Smooth muscle cell (in vitro differentiated cells): ENCODE measurements around the gene SMYD3. TPM values are rescaled to one million over a fixed set of nuclear protein-coding genes. Genes with fewer than 3 reads are reported as not detected.

Source experiments
- DNase-seq: peaks from one replicate; lab custom pipeline; 2025; ENCODE audit not compliant: unreplicated experiment; lab: John Stamatoyannopoulos, UW
- H2AFZ ChIP-seq: fragments of 200-600 bp; sonication (generic); 2 replicates; pipeline ENCODE4 v1.6.0; 2016; ENCODE audit warnings: antibody characterized with exemption, low read depth, mild to moderate bottlenecking
- H3F3A ChIP-seq: fragments of 200-600 bp; sonication (generic); 2 replicates; pipeline ENCODE4 v1.6.0; 2017; ENCODE audit warnings: antibody characterized with exemption, low read depth
- H3K27ac ChIP-seq: fragments of 200-600 bp; sonication (generic); 2 replicates; pipeline ENCODE4 v1.5.1; 2016; ENCODE audit warnings: low read depth, mild to moderate bottlenecking
- H3K27me3 ChIP-seq: fragments of 200-600 bp; sonication (generic); 2 replicates; pipeline ENCODE4 v1.6.1; 2016; ENCODE audit warnings: low read depth, mild to moderate bottlenecking
- H3K36me3 ChIP-seq: fragments of 200-600 bp; sonication (generic); 2 replicates; pipeline ENCODE4 v1.5.1; 2016; ENCODE audit warnings: low read depth
- H3K4me1 ChIP-seq: fragments of 200-600 bp; sonication (generic); 2 replicates; pipeline ENCODE4 v1.5.1; 2016; ENCODE audit warnings: low read depth
- H3K4me2 ChIP-seq: fragments of 200-600 bp; sonication (generic); 2 replicates; pipeline ENCODE4 v1.6.0; 2016; ENCODE audit warnings: mild to moderate bottlenecking
- H3K4me3 ChIP-seq: fragments of 200-600 bp; sonication (generic); 2 replicates; pipeline ENCODE4 v1.5.1; 2016; ENCODE audit warnings: mild to moderate bottlenecking
- H3K79me2 ChIP-seq: fragments of 200-600 bp; sonication (generic); 2 replicates; pipeline ENCODE4 v1.6.0; 2016; ENCODE audit warnings: low read depth, mild to moderate bottlenecking
- H3K9ac ChIP-seq: fragments of 200-600 bp; sonication (generic); 2 replicates; pipeline ENCODE4 v1.6.0; 2016; ENCODE audit warnings: low read depth
- H3K9me3 ChIP-seq: fragments of 200-600 bp; sonication (generic); replicated peaks from 2 replicates; pipeline ENCODE4 v1.5.1; 2016; ENCODE audit warnings: low read depth
- H4K20me1 ChIP-seq: fragments of 200-600 bp; sonication (generic); 2 replicates; pipeline ENCODE4 v1.6.0; 2016; ENCODE audit warnings: low read depth
- CTCF ChIP-seq: fragments of 200-600 bp; sonication (generic); IDR thresholded peaks from 2 replicates; pipeline ENCODE4 v1.5.1; 2017; ENCODE audit warnings: borderline replicate concordance, mild to moderate bottlenecking, antibody characterized with exemption; ENCODE audit not compliant: insufficient read depth, poor library complexity, severe bottlenecking
- WGBS: methylation state at CpG from one replicate; pipeline ENCODE4 v1.1.7; 2016; ENCODE audit warnings: low lambda C conversion rate; 5-methylcytosine and 5-hydroxymethylcytosine counted together
- polyA plus RNA-seq: library from polyadenylated mRNA; unstranded; fragments of >200 nt; fragmentation: Nextera tagmentation; extraction: Ambion mirVana; gene quantifications from 2 replicates; pipeline ENCODE4 v1.2.1, GENCODE V29; 2016
- total RNA-seq: library from RNA; depleted of rRNA; stranded (reverse); fragments of >200 nt; gene quantifications from 2 replicates; pipeline ENCODE4 v1.2.3, GENCODE V29; 2014

SMYD3 gene
- total RNA-seq, result 162 and 198 TPM in 2 replicates
- polyA plus RNA-seq, result 246 and 301 TPM in 2 replicates

- peak; percentile 40 for DNase-seq
- peaks cover 4% of the 10 kb centered on the region for H3K4me1 ChIP-seq
- no peaks in the 10 kb centered on the region for H3K36me3 ChIP-seq
- no peaks in the 10 kb centered on the region for H3K27me3 ChIP-seq
- peak within 1 kb of the TSS; percentile 71 for H3K9ac ChIP-seq
- peak; percentile 6 for TF ChIP-seq CTCF
- peaks cover 4% of the 10 kb centered on the region for H3K79me2 ChIP-seq
- H3K4me2 ChIP-seq, result peak within 1 kb of the TSS; percentile 95
- WGBS, result 1% methylated on average over 48 of the region's 79 CpGs
- H3K4me3 ChIP-seq, result peak within 1 kb of the TSS; percentile 99
- H2AFZ ChIP-seq, result peak within 1 kb of the TSS; percentile 99
- no peak within 1 kb of the TSS for H3K27ac ChIP-seq
- H3K9me3 ChIP-seq, result no peaks in the 10 kb centered on the region
- no peaks in the 10 kb centered on the region for H4K20me1 ChIP-seq
- H3F3A ChIP-seq, result no peaks in the 10 kb centered on the region
Observed at GRCh38 chr1:246506674-246507481, at the start of gene SMYD3. Gene SMYD3 (minus strand): TSS chr1:246507279.

DNA sequence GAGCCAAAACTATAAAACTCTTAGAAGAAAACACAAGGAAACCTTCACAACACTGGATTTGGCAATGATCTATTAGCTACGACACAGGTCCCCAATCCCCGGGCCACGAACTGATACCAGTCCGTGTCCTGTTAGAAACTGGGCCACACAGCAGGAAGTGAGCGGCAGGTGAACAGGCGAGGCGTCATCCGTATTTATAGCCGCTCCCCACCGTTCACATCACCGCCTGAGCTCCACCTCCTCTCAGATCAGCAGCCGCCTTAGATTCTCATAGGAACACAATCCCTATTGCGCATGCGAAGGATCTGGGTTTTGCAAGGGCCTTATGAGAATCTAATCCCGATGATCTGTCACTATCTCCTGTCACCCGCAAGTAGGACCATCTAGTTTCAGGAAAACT is 47.1 kb upstream of the SMYD3 start:
- no peak for TF ChIP-seq CTCF
- Histone ChIP-seq H3K27ac (no peak overlapping the region), H3K79me2 (peaks cover 30% of the 10 kb centered on the region), H3F3A (no peaks in the 10 kb centered on the region), H2AFZ (no peak overlapping the region), H4K20me1 (no peaks in the 10 kb centered on the region), H3K36me3 (peaks cover 30% of the 10 kb centered on the region), H3K27me3 (no peaks in the 10 kb centered on the region), H3K9ac (no peak overlapping the region), H3K4me3 (no peak overlapping the region), H3K4me1 (no peaks in the 10 kb centered on the region), H3K9me3 (no peaks in the 10 kb centered on the region), H3K4me2 (no peak overlapping the region)
- WGBS, result 99% methylated on average over 16 of the region's 16 CpGs
- no peak for DNase-seq

- H3K27ac ChIP-seq, result no peak overlapping the region
- H3K79me2 ChIP-seq, result peaks cover 18% of the 10 kb centered on the region
- no peaks in the 10 kb centered on the region for H3K4me1 ChIP-seq
- H3K36me3 ChIP-seq, result peaks cover 40% of the 10 kb centered on the region
- WGBS, result 86% methylated on average over 6 of the region's 6 CpGs
- H4K20me1 ChIP-seq, result no peaks in the 10 kb centered on the region
- no peak overlapping the region for H2AFZ ChIP-seq
- no peaks in the 10 kb centered on the region for H3K9me3 ChIP-seq
- no peak overlapping the region for H3K4me3 ChIP-seq
- no peaks in the 10 kb centered on the region for H3F3A ChIP-seq
- no peaks in the 10 kb centered on the region for H3K27me3 ChIP-seq
- no peak for TF ChIP-seq CTCF
- no peak overlapping the region for H3K9ac ChIP-seq
- H3K4me2 ChIP-seq, result no peak overlapping the region
- no peak for DNase-seq
Observed at GRCh38 chr1:246552110-246552509, 45.0 kb upstream of the SMYD3 start.

GRCh38 chr1:246550402-246550801 is 43.3 kb upstream of the SMYD3 start:
- WGBS, result 71% methylated on average over 11 of the region's 11 CpGs
- Histone ChIP-seq H3K79me2 (peaks cover 8% of the 10 kb centered on the region), H3K27ac (no peak overlapping the region), H3K9ac (no peak overlapping the region), H3K27me3 (no peaks in the 10 kb centered on the region), H4K20me1 (no peaks in the 10 kb centered on the region), H3K9me3 (no peaks in the 10 kb centered on the region), H3K36me3 (peaks cover 27% of the 10 kb centered on the region), H3K4me2 (no peak overlapping the region), H2AFZ (no peak overlapping the region), H3K4me3 (no peak overlapping the region), H3F3A (no peaks in the 10 kb centered on the region), H3K4me1 (no peaks in the 10 kb centered on the region)
- DNase-seq, result no peak
- no peak for TF ChIP-seq CTCF
